Stimulated activated naive B cell treated with anti-CD40 and anti-IgM and Interleukin-4, amounts not matched to agents 10 μg/mL and 1 μg/mL and 100 μg/mL, for 72 hours (primary cell): ENCODE measurements around the gene SBF1.
A peak's percentile ranks its signal among the peaks of the same experiment; 100 is the strongest.

Experiments
- ATAC-seq, 2 donors: fragments of 150-1000 bp; cut with Tn5 transposase; replicated peaks; 2 replicates each; pipeline ENCODE4 v1.10.0; 2021; ENCODE audit warnings: moderate library complexity in 1 of 2
- DNase-seq: peaks from one replicate; pipeline ENCODE4 v3.0.0; 2021
- H3K27ac Mint-ChIP-seq: one replicate; pipeline ENCODE4 v1.8.0; 2022; ENCODE audit warnings: mild to moderate bottlenecking, mixed read lengths
- H3K27me3 Mint-ChIP-seq, 2 donors: one replicate each; pipeline ENCODE4 v1.8.0; 2022; ENCODE audit warnings: mixed read lengths in 2 of 2
- H3K36me3 Mint-ChIP-seq, 2 donors: one replicate each; pipeline ENCODE4 v1.8.0; 2022; ENCODE audit warnings: mixed read lengths in 2 of 2, mild to moderate bottlenecking in 1 of 2
- H3K4me1 Mint-ChIP-seq, 2 donors: one replicate each; pipeline ENCODE4 v1.8.0; 2022; ENCODE audit warnings: mixed read lengths in 2 of 2, mild to moderate bottlenecking in 1 of 2
- H3K4me3 Mint-ChIP-seq, 2 donors: one replicate each; pipeline ENCODE4 v1.8.0; 2022; ENCODE audit warnings: mild to moderate bottlenecking in 2 of 2, mixed read lengths in 2 of 2, moderate library complexity in 1 of 2
- H3K9me3 Mint-ChIP-seq, 2 donors: one replicate each; pipeline ENCODE4 v1.8.0; 2022; ENCODE audit warnings: mixed read lengths in 2 of 2, mild to moderate bottlenecking in 1 of 2

The SBF1 gene

DNA sequence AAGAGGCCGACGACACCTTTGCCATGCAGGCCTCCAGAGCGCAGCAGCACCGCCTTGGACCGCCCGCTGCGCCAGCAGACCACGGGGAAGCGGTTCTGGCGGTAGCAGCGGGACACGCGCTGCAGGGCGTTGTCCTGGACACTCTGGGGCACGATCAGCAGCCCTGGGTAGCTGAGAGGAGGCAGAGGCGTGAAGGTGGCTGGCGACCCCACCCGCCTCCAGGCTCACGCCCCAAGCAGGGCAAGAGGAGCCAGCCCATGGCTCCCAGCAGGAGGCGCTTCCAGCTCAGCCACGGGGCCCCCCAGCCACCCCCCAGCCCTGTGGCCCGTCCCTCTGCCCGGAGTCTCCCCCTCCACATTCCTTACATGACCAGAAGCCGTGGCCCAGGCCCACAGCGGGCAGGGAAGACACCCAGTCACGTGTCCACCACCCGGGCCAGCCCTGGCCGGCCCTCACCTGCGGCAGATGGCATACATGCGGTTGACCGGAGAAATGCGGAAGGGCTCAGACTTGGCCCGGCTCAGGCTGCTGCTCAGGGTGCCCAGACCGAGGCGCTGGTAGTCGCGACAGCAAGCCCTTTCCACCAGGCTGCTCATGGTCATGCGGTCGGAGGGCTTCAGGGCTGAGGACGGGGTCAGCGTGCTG, 15.2 kb downstream of the SBF1 start:
- Mint-ChIP-seq H3K4me1 (peaks cover 4 to 7% of the 10 kb centered on the region in 2 donors), H3K27ac (no peak overlapping the region), H3K36me3 (peaks cover 57 to 67% of the 10 kb centered on the region in 2 donors), H3K9me3 (no peaks in the 10 kb centered on the region), H3K27me3 (no peaks in the 10 kb centered on the region), H3K4me3 (no peak overlapping the region)
- ATAC-seq (no peak), DNase-seq (no peak)

DNA sequence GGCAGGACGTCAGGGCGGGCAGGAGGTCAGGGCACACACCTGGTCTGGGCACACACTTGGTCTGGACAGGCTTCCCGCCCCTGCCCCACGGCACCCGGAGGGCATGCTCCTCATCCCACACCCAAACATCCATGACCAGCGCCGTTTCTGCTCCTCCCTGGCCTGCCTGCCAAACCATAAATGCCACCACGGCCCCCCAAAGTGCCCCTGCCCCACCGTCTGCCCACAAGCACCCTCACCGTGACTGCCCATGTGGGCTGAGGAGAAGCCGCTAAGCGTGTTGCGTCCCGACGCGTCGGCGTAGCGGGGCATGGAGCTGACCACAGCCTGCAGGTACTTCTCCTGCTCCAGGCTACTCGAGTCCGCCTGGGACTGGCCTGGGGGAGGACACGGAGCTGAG, 15.8 kb downstream of the SBF1 start:
- no peak for DNase-seq
- peak overlapping the region; percentile 49 for H3K27ac Mint-ChIP-seq

DNA sequence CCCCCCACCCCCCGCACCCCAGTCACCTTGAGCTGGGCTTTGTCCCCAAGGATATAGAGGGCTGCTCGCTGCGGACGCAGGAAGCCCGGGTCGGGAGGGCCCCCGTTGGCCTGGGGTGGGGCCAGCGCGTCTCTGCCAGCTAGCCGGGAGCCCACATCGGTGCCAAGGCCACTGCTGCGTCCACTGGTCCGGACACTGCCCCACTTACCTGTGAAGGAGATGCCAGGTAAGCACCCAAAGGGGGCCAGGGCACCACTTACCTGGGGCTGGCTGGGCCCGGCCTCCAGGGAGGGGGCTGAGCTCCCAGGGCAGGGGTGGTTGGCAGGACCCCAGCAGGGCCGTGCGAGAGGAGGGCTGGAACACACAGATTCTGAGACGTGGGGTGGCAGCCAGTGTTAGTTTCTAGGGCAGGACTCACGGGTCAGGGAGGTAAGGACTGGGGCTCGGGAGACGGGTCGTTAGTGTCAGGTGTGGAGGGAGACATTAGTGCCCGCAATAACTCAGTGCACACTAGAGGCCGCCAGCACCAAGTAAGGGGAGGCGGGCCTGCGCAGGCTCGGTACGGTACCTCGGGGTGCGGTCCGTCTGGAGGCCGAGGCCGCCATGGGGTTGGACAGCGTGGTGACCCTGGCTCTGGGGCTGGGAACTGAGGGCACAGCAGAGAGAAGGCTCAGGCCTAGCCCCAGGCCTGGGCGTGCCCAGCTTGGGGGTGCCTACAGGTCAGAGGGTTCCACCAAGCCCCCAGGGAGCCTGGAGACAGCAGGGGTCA, 18.2 kb downstream of the SBF1 start:
- Mint-ChIP-seq H3K4me1 (peaks cover 12 to 22% of the 10 kb centered on the region in 2 donors), H3K36me3 (peaks cover 58 to 65% of the 10 kb centered on the region in 2 donors), H3K9me3 (no peaks in the 10 kb centered on the region), H3K27ac (peak overlapping the region; percentile 49), H3K27me3 (no peaks in the 10 kb centered on the region), H3K4me3 (no peak overlapping the region)
- ATAC-seq: peak in 1 of 2 donors; percentile 39
- DNase-seq: no peak

More for the DNA sequence above, 15.8 kb downstream of the SBF1 start:
- no peaks in the 10 kb centered on the region for H3K9me3 Mint-ChIP-seq
- peaks cover 53 to 69% of the 10 kb centered on the region in 2 donors for H3K36me3 Mint-ChIP-seq
- ATAC-seq: no peak
- peaks cover 5 to 10% of the 10 kb centered on the region in 2 donors for H3K4me1 Mint-ChIP-seq
- H3K27me3 Mint-ChIP-seq: no peaks in the 10 kb centered on the region
- H3K4me3 Mint-ChIP-seq: no peak overlapping the region

DNA sequence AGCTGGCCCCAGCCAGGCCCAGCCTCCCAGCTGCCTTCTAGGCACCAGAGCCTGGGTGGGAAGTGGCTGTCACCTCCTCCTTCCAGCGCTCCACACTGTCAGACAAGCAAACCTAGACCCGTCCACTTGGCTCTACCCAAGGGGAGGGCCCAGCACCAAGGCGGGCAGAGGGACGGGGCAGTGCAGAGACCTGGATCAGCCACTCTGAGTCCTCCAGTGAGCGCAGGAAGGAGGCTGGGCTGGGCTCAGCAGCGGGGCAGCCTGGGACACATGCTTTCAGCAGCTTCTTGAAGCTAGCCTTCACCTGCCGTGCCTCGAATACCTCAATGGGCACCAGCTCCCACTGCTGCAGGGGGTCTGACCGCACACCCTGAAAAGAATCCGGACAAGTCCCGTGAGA, 18.8 kb downstream of the SBF1 start:
- Mint-ChIP-seq H3K27ac (peak overlapping the region; percentile 62), H3K27me3 (no peaks in the 10 kb centered on the region), H3K9me3 (no peaks in the 10 kb centered on the region), H3K4me3 (no peak overlapping the region), H3K36me3 (peaks cover 63 to 65% of the 10 kb centered on the region in 2 donors), H3K4me1 (peaks cover 12 to 22% of the 10 kb centered on the region in 2 donors)
- DNase-seq: no peak
- no peak for ATAC-seq

DNA sequence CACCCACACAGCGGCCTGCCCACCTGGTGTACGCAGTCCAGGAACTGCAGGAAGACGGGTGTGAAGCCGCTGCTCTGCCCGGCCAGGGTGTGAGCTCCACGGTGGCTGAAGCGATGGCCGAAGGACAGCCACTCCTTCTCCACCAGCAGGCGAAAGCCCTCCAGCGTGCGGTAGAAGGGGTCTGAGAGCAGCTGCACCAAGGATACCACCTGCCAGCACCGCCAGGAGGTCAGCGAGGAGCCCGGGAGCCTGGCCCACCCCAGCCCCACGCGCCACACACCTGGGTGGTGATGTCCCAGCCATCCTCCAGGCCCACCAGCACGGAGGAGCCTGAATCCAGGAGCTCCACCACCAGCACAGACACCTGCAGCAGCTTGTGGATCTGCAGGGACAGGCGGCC, 19.6 kb downstream of the SBF1 start:
- ATAC-seq (no peak), DNase-seq (no peak)
- Mint-ChIP-seq H3K36me3 (peaks cover 60 to 62% of the 10 kb centered on the region in 2 donors), H3K4me1 (peaks cover 12 to 22% of the 10 kb centered on the region in 2 donors), H3K4me3 (no peak overlapping the region), H3K27ac (peak overlapping the region; percentile 47), H3K27me3 (no peaks in the 10 kb centered on the region), H3K9me3 (no peaks in the 10 kb centered on the region)

DNA sequence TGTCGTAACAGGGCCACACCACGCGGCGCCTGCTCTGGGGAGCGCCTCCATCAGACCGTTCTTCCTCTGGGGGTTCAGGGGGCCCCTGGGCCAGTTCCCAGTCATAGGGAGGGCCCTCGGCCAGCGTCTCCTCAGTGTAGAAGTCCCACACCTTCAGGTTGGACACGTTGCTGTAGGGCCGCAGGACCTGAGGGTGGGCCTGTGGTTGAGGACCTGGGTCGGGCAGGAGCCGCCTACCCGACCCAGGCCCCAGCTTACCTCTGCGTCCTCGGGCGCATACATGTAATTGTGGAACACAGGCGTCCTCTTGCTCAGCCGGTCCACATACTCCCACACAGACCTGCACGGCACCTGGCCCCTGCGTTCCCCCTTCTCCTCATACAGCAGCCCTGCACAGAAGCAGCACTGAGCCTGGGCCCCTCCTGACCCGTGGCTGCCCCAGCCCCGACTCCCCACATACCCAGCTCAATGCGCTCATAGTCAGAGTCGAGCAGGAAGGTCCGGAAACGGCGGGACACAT, 20.2 kb downstream of the SBF1 start:
- H3K36me3 Mint-ChIP-seq: peaks cover 62 to 65% of the 10 kb centered on the region in 2 donors
- ATAC-seq: no peak
- peak overlapping the region; percentile 47 for H3K27ac Mint-ChIP-seq

DNA sequence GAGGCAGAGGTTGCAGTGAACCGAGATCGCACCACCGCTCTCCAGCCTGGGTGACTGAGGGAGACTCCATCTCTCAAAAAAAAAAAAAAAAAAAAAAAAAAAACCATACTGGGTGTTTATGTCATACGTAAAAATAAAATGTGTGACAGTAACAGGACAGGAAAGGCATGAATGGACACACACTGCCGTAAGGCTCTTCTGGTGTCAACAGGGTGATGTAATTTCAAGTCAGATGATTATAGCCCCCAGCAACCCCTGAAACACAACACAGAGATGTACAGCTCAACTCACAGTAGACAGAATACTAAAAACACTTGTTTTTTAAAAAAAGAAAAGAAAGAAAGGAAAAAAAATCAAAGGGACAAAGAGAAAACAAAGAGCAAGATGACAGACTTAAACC, 22.2 kb downstream of the SBF1 start:
- Mint-ChIP-seq H3K36me3 (peaks cover 60 to 65% of the 10 kb centered on the region in 2 donors), H3K4me1 (peaks cover 13 to 24% of the 10 kb centered on the region in 2 donors), H3K9me3 (no peaks in the 10 kb centered on the region), H3K4me3 (no peak overlapping the region), H3K27ac (peak overlapping the region; percentile 81), H3K27me3 (no peaks in the 10 kb centered on the region)
- DNase-seq (no peak), ATAC-seq (no peak)

More for the DNA sequence above, 20.2 kb downstream of the SBF1 start:
- Mint-ChIP-seq H3K4me1 (peaks cover 16 to 27% of the 10 kb centered on the region in 2 donors), H3K27me3 (no peaks in the 10 kb centered on the region), H3K9me3 (no peaks in the 10 kb centered on the region), H3K4me3 (no peak overlapping the region)
- DNase-seq: no peak

DNA sequence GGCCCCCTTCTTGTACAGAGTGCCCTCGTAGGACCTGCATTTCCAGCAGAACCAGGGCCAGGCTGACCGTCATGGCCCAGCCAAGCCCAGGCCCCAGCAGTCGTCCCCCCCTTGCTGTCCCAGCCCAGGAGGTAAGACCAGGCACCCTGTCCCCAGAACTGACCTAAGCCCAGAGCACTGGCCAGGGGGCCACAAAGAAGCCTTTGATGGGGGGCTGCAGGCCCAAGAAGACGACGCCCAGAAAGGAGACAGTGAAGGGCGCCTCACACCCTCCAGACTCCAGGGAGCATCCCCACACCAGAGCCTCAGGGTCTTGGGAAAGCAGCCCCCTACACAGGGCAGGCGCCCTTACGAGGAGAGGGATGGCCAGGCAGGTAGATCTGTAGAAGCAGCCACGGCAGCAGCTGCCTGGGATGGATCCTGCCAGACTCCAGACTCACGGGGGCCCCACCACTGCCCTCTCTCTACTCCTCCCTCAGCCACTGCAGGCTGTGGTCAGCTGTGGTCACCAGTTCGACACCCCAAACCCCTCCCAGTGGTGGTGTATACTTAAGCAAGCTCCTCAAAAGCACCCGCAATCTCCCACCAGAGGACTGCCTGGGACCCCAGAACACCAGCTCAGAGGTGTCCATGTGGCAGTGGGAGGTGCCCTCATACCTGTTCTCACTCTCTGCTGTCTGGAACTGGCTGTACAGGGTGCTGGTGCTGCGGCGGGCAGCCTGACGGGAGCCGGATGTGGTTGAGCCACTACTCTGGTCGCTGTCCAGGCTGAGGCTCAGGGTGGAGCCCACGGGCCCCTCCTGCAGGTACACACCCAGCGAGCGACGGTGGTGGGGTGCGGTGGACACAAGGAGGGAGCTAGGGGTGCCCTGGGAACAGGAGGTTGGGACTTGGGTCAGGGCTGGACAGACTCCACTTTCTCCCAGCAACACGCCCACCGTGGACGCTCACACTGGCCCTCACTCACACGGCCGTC, 27.0 kb downstream of the SBF1 start:
- H3K36me3 Mint-ChIP-seq: peaks cover 46 to 55% of the 10 kb centered on the region in 2 donors
- no peaks in the 10 kb centered on the region for H3K9me3 Mint-ChIP-seq
- H3K4me3 Mint-ChIP-seq: peak overlapping the region in 1 of 2 donors; percentile 6
- peaks cover 15 to 26% of the 10 kb centered on the region in 2 donors for H3K4me1 Mint-ChIP-seq
- DNase-seq (no peak), ATAC-seq (no peak)
- H3K27ac Mint-ChIP-seq: peak overlapping the region; percentile 70
- H3K27me3 Mint-ChIP-seq: no peaks in the 10 kb centered on the region

DNA sequence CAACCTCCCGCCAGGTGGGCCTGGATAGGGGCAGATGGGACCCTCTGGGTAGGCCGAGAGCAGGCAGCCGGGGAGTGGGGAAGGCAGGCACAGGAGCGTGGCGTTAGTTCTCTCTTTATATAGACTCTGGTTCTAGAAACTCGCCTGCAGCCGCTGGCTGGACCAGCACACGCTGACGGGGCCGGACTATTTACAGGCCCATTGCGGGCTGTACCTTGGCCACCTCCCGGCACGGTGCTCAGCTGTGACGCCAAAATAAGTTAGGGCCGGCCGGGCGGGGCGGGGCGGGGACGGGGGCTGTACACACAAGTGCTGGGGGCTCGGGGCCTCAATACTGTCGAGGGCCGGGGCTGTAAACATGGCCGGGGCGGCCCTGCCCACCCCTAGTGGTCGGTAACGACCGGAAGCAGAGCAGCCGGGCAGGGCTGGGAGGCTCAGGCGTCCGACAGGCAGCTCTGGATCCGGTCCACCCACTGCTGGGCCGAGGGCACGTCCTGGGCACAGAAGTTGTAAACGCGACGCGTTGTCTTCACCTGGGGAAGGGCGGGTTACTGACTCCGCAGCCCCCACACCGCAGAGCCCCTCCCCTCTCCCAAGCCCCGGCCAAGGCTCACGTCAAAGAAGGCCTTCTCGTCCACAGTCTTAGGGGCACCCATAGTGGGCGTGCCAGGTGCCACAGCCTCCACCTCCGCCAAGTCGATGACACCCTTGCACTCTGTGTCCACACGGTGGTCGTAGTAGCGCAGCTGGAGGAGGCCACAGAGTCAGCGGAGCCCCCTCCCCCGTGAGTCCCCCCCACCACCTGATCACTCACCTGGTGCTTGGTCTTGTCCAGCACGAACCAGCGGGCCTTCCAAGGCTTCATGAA, 27.9 kb downstream of the SBF1 start:
- Mint-ChIP-seq H3K9me3 (no peaks in the 10 kb centered on the region), H3K4me3 (peak overlapping the region in 1 of 2 donors; percentile 6), H3K27ac (peak overlapping the region; percentile 25), H3K4me1 (peaks cover 15 to 29% of the 10 kb centered on the region in 2 donors), H3K36me3 (peaks cover 47 to 55% of the 10 kb centered on the region in 2 donors), H3K27me3 (no peaks in the 10 kb centered on the region)
- ATAC-seq (no peak), DNase-seq (no peak)

DNA sequence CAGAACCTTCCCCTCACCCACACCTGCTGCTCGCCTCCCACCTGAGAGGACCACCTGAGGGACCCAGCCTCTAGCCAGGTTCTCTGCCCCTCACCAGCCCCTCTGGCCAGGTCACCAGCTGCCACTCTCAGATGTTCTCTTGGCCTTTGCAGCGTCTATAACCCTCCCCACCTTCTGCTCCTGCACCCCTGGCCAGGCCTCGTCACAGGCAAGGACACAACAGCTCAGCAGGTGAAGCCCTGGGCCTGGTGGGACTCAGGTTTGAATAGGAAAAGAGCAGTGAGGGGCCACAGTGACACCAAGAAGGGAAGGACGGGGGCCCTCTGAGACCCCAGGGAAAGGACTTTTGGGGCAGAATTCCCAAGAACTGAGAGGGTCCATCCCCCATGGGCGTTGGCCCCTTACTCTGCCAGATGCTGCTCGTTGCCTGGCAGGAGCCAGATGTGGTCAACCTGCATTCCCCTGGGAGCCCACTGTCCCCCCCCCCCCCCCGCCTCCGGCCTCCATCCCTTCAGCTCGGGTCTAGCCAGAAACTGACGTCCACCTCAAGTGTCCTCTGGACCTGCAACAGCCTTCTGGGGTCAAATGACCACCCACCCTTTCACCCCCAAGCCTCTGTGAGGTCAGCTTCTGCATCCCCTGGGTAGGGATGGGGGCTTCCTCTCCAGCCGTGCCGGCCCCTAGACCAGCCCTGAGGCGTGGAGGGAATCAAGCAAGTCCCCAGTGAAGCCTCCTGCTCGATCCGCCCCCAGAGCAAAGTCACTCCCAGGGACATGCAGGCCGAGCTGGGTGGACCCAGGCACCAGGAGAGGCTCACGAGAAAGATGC, 28.7 kb downstream of the SBF1 start:
- peaks cover 50 to 56% of the 10 kb centered on the region in 2 donors for H3K36me3 Mint-ChIP-seq
- peaks cover 17 to 29% of the 10 kb centered on the region in 2 donors for H3K4me1 Mint-ChIP-seq
- H3K27ac Mint-ChIP-seq: peak overlapping the region; percentile 94
- H3K9me3 Mint-ChIP-seq: no peaks in the 10 kb centered on the region
- no peaks in the 10 kb centered on the region for H3K27me3 Mint-ChIP-seq
- peak overlapping the region in 1 of 2 donors; percentile 33 for H3K4me3 Mint-ChIP-seq
- no peak for ATAC-seq
- DNase-seq: no peak

DNA sequence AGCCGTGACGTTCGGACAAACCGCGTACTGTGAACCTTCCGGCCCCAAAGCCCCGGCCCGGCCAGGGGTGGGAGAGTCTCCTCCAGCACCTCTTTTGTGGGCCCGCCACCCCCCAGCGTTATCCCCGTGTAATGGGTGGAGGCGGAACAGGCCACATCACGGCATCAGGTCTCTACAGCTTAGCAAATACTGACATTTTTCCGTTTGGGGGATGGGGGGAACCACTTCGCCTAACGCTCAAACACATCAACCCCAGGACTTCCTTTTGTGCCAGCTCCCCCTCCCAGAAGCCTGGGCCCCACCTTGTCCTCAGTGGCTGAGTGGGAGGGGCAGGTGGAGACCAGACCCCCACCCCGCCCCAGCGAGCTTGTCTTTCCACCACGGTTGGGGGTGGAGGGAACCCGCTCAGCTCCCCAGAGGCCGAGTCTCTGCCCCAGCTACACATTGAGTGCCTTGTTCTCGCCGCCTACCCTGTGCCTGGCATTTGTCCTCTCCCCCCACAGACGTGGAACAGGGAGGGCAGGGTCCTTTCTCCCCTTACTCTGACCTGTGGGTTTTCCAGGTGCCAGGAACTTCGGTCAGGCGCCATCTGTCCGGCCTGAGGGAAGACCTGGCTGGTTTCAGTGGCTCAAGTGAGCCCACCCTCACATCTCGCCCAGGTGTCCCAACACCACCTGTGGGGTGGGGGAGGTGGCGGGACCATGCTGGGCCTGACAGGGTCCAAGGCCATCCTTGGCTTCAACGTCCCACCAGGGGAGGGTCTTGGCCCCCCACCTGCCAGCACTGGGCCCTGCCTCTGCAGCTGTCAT, 29.6 kb downstream of the SBF1 start:
- Mint-ChIP-seq H3K4me3 (no peak overlapping the region), H3K36me3 (peaks cover 49 to 53% of the 10 kb centered on the region in 2 donors), H3K4me1 (peaks cover 17 to 29% of the 10 kb centered on the region in 2 donors), H3K9me3 (no peaks in the 10 kb centered on the region), H3K27ac (peak overlapping the region; percentile 94), H3K27me3 (no peaks in the 10 kb centered on the region)
- ATAC-seq: peak; percentile 42 to 54
- no peak for DNase-seq

DNA sequence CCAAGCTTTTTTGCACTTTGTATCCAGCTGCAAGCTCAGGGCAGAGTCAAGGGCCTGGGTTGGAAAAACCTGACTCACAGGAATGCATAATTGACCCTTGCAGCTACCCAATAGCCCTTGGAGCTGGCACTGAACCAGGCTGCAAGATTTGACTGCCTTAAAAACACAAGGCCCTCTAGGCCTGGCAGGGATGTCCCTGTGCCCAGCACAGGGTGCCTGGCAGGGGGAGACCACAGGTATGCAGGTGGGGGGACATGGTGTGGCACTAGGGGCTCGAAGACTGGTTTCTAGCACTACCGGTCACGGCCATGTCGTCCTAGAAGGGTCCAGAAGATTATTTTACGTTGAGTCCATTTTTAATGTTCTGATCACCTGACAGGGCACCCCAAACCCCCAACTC, 30.2 kb downstream of the SBF1 start:
- Mint-ChIP-seq H3K4me1 (peaks cover 13 to 24% of the 10 kb centered on the region in 2 donors), H3K27ac (peak overlapping the region; percentile 94), H3K9me3 (no peaks in the 10 kb centered on the region), H3K27me3 (no peaks in the 10 kb centered on the region), H3K4me3 (no peak overlapping the region), H3K36me3 (peaks cover 45 to 50% of the 10 kb centered on the region in 2 donors)
- ATAC-seq (no peak), DNase-seq (no peak)
